ENCODE measurements around the gene NR4A3. TPM values are rescaled to one million over a fixed set of nuclear protein-coding genes. Genes with fewer than 3 reads are reported as not detected.
"Not testable (repeated sequence)": the region's sequence is repeated elsewhere in the genome, so short reads cannot be mapped to it uniquely, and the experiment has no call there.

The NR4A3 gene
- 0.18 TPM for polyA plus RNA-seq (ENCODE audit: insufficient read length)
- long read RNA-seq, donor 1 = 0 reads
- long read RNA-seq, donor 2 = 0 reads
- long read RNA-seq, donor 3 = 0 reads
- long read RNA-seq, donor 4 = 0 reads
- long read RNA-seq, donor 5 = 0 reads
- long read RNA-seq, donor 6 = 0 reads
- long read RNA-seq, donor 7 = 0 reads
- long read RNA-seq, donor 8 = 0 reads

- DNase-seq = peak; percentile 94
These were observed at the start of gene NR4A3 for GRCh38 chr9:99821396-99822108. NR4A3 (plus strand) TSS chr9:99821885; CDS start chr9:99828043, 6,158 bp downstream.

- DNase-seq = no peak
These were observed 48.1 kb upstream of the NR4A3 start for GRCh38 chr9:99773468-99774138.

GRCh38 chr9:99778308-99778707, 43.4 kb upstream of the NR4A3 start:
- no peak for DNase-seq

GRCh38 chr9:99778836-99779235, 42.8 kb upstream of the NR4A3 start:
- DNase-seq = no peak

- DNase-seq = no peak
These were observed 42.4 kb upstream of the NR4A3 start for GRCh38 chr9:99779277-99779676.

- DNase-seq = not testable (repeated sequence)
These were observed 39.3 kb upstream of the NR4A3 start for GRCh38 chr9:99782349-99782748.

GRCh38 chr9:99782962-99783718, 38.5 kb upstream of the NR4A3 start:
- DNase-seq = no peak

GRCh38 chr9:99783799-99784198, 37.9 kb upstream of the NR4A3 start:
- no peak for DNase-seq

GRCh38 chr9:99785010-99785590, 36.6 kb upstream of the NR4A3 start:
- DNase-seq = no peak

GRCh38 chr9:99787556-99787955, 34.1 kb upstream of the NR4A3 start:
- DNase-seq = no peak

GRCh38 chr9:99793528-99793927, 28.2 kb upstream of the NR4A3 start:
- DNase-seq = no peak

- DNase-seq = no peak
These were observed 25.5 kb upstream of the NR4A3 start for GRCh38 chr9:99796231-99796630.

- DNase-seq = no peak
These were observed 19.9 kb upstream of the NR4A3 start for GRCh38 chr9:99801775-99802174.

- DNase-seq = no peak
These were observed 18.0 kb upstream of the NR4A3 start for GRCh38 chr9:99803694-99804093.

- peak; percentile 77 for DNase-seq
These were observed 14.3 kb upstream of the NR4A3 start for GRCh38 chr9:99807276-99807852.

GRCh38 chr9:99807956-99808355, 13.7 kb upstream of the NR4A3 start:
- DNase-seq = no peak

- no peak for DNase-seq
These were observed 13.2 kb upstream of the NR4A3 start for GRCh38 chr9:99808454-99808853.

- DNase-seq = no peak
These were observed 11.9 kb upstream of the NR4A3 start for GRCh38 chr9:99809586-99810319.

- DNase-seq = no peak
These were observed 10.5 kb upstream of the NR4A3 start for GRCh38 chr9:99811172-99811571.

GRCh38 chr9:99811598-99812383, 9.9 kb upstream of the NR4A3 start:
- no peak for DNase-seq

Measured in left kidney (tissue), 8 donors.